ENCODE measurements around the gene HOXA2. TPM values are rescaled to one million over a fixed set of nuclear protein-coding genes. Genes with fewer than 3 reads are reported as not detected.

The HOXA2 gene
- total RNA-seq, 2 experiments from 2014 or later = 0.25 to 0.42 TPM

- Histone ChIP-seq H2AFZ (ENCODE audit: low read length) (no peak overlapping the region), H3K36me3 (ENCODE audit: insufficient read depth, low read length) (no peaks in the 10 kb centered on the region), H4K20me1 (ENCODE audit: insufficient read depth, low read length) (no peaks in the 10 kb centered on the region), H3K4me3 (ENCODE audit: low read depth, low read length, poor library complexity, severe bottlenecking) (no peak overlapping the region), H3K4me2 (ENCODE audit: low read length) (no peak overlapping the region), H3K79me2 (ENCODE audit: insufficient read depth, low read depth, low read length) (no peaks in the 10 kb centered on the region), H3K27ac (ENCODE audit: low read depth, low read length, poor library complexity, severe bottlenecking) (no peak overlapping the region), H3K9me3 (ENCODE audit: low read length) (no peaks in the 10 kb centered on the region), H3K9me2 (ENCODE audit: insufficient read depth, low read length) (no peaks in the 10 kb centered on the region), H3K4me1 (ENCODE audit: insufficient read depth, low read length, poor library complexity, severe bottlenecking) (no peaks in the 10 kb centered on the region)
- intact Hi-C loops (cut with micrococcal nuclease; ENCODE audit: unreplicated experiment) = no loop called here
- TF ChIP-seq EZH2phosphoT487 (IDR thresholded peaks at IDR 0.05; ENCODE audit: borderline replicate concordance, low read depth, low read length) (no peak), CTCF (conservative IDR thresholded peaks at IDR 0.05; ENCODE audit: low read length) (no peak)
- no peak for DNase-seq (ENCODE audit: low spot score)
- ChIA-PET CTCF (ENCODE audit: unreplicated experiment) (no interaction called here), POLR2A (no interaction called here)
- no TSS peak for BruUV-seq (replicated peaks)
These were observed 5.2 kb upstream of the HOXA2 start for GRCh38 chr7:27107391-27108381.

DNA sequence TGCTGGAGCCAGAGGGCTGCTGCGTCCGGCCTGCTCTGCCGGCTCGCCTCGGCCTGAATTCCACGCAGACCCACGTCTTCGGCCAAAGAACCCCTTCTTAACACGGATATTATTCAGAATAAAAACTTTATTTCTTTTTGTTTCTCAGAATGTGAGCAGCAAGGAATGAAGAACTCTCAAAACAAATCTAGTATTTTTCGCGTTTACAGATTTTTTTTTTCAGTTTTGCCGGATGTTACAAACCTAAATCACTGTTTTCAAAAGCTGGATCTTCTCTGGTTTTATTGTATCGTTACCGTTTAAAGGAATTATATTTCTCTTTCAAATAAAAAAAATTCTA, 4.4 kb upstream of the HOXA2 start:
- intact Hi-C loops (cut with micrococcal nuclease; ENCODE audit: unreplicated experiment) = no loop called here
- TF ChIP-seq EZH2phosphoT487 (IDR thresholded peaks at IDR 0.05; ENCODE audit: borderline replicate concordance, low read depth, low read length) = no peak
- TF ChIP-seq CTCF (conservative IDR thresholded peaks at IDR 0.05; ENCODE audit: low read length) = no peak
- Histone ChIP-seq H3K27ac (ENCODE audit: low read depth, low read length, poor library complexity, severe bottlenecking) (no peak overlapping the region), H3K4me2 (ENCODE audit: low read length) (no peak overlapping the region), H4K20me1 (ENCODE audit: insufficient read depth, low read length) (no peaks in the 10 kb centered on the region), H3K4me3 (ENCODE audit: low read depth, low read length, poor library complexity, severe bottlenecking) (no peak overlapping the region), H3K79me2 (ENCODE audit: insufficient read depth, low read depth, low read length) (no peaks in the 10 kb centered on the region), H3K4me1 (ENCODE audit: insufficient read depth, low read length, poor library complexity, severe bottlenecking) (no peaks in the 10 kb centered on the region), H2AFZ (ENCODE audit: low read length) (no peak overlapping the region), H3K36me3 (ENCODE audit: insufficient read depth, low read length) (no peaks in the 10 kb centered on the region), H3K9me3 (ENCODE audit: low read length) (no peaks in the 10 kb centered on the region), H3K9me2 (ENCODE audit: insufficient read depth, low read length) (no peaks in the 10 kb centered on the region)
- ChIA-PET CTCF (ENCODE audit: unreplicated experiment) (no interaction called here), POLR2A (no interaction called here)
- no TSS peak for BruUV-seq (replicated peaks)
- DNase-seq (ENCODE audit: low spot score) = no peak

All from OCI-LY7 (cell line).